ENCODE data around the gene UROD.

GRCh38 chr1:45008076-45008475 is 4.0 kb upstream of the UROD start:
- no peak for TF ChIP-seq CTCF (IDR thresholded peaks at IDR 0.05)
- no peak for TF ChIP-seq POLR2A (IDR thresholded peaks at IDR 0.05)
